Right lobe of liver (tissue), 4 donors: ENCODE data around the gene SLC7A1.

Source experiments
- POLR2A ChIP-seq: fragments of 450-650 bp; IDR thresholded peaks from one replicate; pipeline ENCODE4 v1.6.1; 2017; ENCODE audit warnings: antibody characterized with exemption, mild to moderate bottlenecking
- TF ChIP-seq, protein P1 (sequence below), 4 donors: fragments of 200-600 bp in 3 of 4; fragments of 450-650 bp in 1 of 4; IDR thresholded peaks; one replicate each; pipeline versions ENCODE4 v1.5.1 to v1.8.0; 2016 to 2022; ENCODE audit warnings: antibody characterized with exemption in 4 of 4, mild to moderate bottlenecking in 2 of 4
- donor health status: DM: no; HTN: no; CAD: no.
- donor health status: DM: no; HTN: no; CAD: no.
- donor health status: DM: no; HTN: yes; CAD: no.

DNA sequence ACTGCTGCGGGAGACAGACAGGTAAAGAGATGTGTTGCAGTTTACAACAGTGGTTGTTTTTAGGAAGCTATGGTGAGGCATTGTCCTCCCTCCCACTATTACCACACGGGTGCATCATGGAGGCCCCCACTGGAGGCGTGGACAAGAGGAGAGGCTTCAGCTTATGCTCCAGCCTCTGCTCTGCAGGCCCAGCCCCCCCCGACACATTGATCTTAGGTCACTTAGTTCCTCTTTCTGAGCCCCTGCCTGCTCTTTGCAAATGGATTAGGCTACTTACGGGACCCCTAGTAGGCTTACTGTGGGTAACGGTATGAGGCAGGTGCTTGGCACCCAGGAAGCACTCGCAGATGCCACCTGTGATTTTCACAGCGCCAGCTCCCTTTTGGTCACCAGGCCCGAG lies 123.9 kb downstream of the SLC7A1 start:
- TF ChIP-seq, protein P1, sequence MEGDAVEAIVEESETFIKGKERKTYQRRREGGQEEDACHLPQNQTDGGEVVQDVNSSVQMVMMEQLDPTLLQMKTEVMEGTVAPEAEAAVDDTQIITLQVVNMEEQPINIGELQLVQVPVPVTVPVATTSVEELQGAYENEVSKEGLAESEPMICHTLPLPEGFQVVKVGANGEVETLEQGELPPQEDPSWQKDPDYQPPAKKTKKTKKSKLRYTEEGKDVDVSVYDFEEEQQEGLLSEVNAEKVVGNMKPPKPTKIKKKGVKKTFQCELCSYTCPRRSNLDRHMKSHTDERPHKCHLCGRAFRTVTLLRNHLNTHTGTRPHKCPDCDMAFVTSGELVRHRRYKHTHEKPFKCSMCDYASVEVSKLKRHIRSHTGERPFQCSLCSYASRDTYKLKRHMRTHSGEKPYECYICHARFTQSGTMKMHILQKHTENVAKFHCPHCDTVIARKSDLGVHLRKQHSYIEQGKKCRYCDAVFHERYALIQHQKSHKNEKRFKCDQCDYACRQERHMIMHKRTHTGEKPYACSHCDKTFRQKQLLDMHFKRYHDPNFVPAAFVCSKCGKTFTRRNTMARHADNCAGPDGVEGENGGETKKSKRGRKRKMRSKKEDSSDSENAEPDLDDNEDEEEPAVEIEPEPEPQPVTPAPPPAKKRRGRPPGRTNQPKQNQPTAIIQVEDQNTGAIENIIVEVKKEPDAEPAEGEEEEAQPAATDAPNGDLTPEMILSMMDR (IDR thresholded peaks at IDR 0.05), result no peak
- no peak for TF ChIP-seq POLR2A
